H54 (cell line): ENCODE results near the gene BCAS3.
A peak's percentile ranks its signal among the peaks of the same experiment; 100 is the strongest.
"Not testable (repeated sequence)": the region's sequence is repeated elsewhere in the genome, so short reads cannot be mapped to it uniquely, and the experiment has no call there.

Source experiments
- DNase-seq: peaks from one replicate; pipeline ENCODE4 v3.0.0; 2011; ENCODE audit warnings: low spot score, mixed read lengths; ENCODE audit not compliant: insufficient read length
- FAIRE-seq: peaks from 3 replicates; lab custom pipeline; 2011; peaks lifted over from hg19 to GRCh38; lab: Jason Lieb, UNC
- POLR2A ChIP-seq: IDR thresholded peaks from 2 replicates; pipeline ENCODE4 v1.6.1; 2011; ENCODE audit warnings: low read depth, mild to moderate bottlenecking, low read length

The BCAS3 gene

GRCh38 chr17:60947543-60947942 lies 269.9 kb downstream of the BCAS3 start:
- TF ChIP-seq POLR2A, result no peak
- peak; percentile 41 for FAIRE-seq

GRCh38 chr17:60952747-60953146 lies 275.1 kb downstream of the BCAS3 start:
- DNase-seq, result no peak
- peak; percentile 52 for FAIRE-seq
- no peak for TF ChIP-seq POLR2A

More at GRCh38 chr17:60947543-60947942, 269.9 kb downstream of the BCAS3 start:
- no peak for DNase-seq

- TF ChIP-seq POLR2A, result no peak
- FAIRE-seq, result peak; percentile 79
Measured at GRCh38 chr17:60959011-60959410, 281.4 kb downstream of the BCAS3 start.

GRCh38 chr17:60959696-60960095 lies 282.0 kb downstream of the BCAS3 start:
- TF ChIP-seq POLR2A, result no peak
- FAIRE-seq, result peak; percentile 66
- DNase-seq, result no peak

More at GRCh38 chr17:60959011-60959410, 281.4 kb downstream of the BCAS3 start:
- DNase-seq, result no peak

GRCh38 chr17:60960398-60961065 lies 282.9 kb downstream of the BCAS3 start:
- FAIRE-seq (peak; percentile 27), DNase-seq (no peak)
- no peak for TF ChIP-seq POLR2A

- no peak for FAIRE-seq
- TF ChIP-seq POLR2A, result no peak
- no peak for DNase-seq
Measured at GRCh38 chr17:60964160-60964559, 286.5 kb downstream of the BCAS3 start.

- TF ChIP-seq POLR2A, result no peak
- no peak for FAIRE-seq
- no peak for DNase-seq
Measured at GRCh38 chr17:60968266-60968665, 290.6 kb downstream of the BCAS3 start.

GRCh38 chr17:60969500-60970037 lies 291.9 kb downstream of the BCAS3 start:
- TF ChIP-seq POLR2A, result no peak
- DNase-seq (no peak), FAIRE-seq (no peak)

GRCh38 chr17:60970741-60971140 lies 293.1 kb downstream of the BCAS3 start:
- FAIRE-seq (peak; percentile 11), DNase-seq (no peak)
- TF ChIP-seq POLR2A, result no peak

- TF ChIP-seq POLR2A, result no peak
- DNase-seq, result peak; percentile 52
- FAIRE-seq, result peak; percentile 94
Measured at GRCh38 chr17:60971515-60972369, 294.1 kb downstream of the BCAS3 start.

GRCh38 chr17:60976861-60977260 lies 299.2 kb downstream of the BCAS3 start:
- not testable (repeated sequence) for FAIRE-seq, DNase-seq

GRCh38 chr17:60989379-60989778 lies 311.7 kb downstream of the BCAS3 start:
- peak; percentile 57 for FAIRE-seq
- no peak for DNase-seq
- no peak for TF ChIP-seq POLR2A

- no peak for TF ChIP-seq POLR2A
- DNase-seq (no peak), FAIRE-seq (no peak)
Measured at GRCh38 chr17:60989846-60990245, 312.2 kb downstream of the BCAS3 start.

GRCh38 chr17:60993497-60993896 lies 315.8 kb downstream of the BCAS3 start:
- FAIRE-seq (peak; percentile 66), DNase-seq (no peak)
- no peak for TF ChIP-seq POLR2A
